NOMO-1 treated with DMSO at 0.1 percent for 48 hours (cell line): ENCODE measurements around the gene APOC1.
"Not testable (repeated sequence)": the region's sequence is repeated elsewhere in the genome, so short reads cannot be mapped to it uniquely, and the experiment has no call there.

Experiments used
- DNase-seq: peaks from one replicate; lab custom pipeline; 2025; ENCODE audit not compliant: unreplicated experiment; lab: John Stamatoyannopoulos, UW

Gene APOC1

DNA sequence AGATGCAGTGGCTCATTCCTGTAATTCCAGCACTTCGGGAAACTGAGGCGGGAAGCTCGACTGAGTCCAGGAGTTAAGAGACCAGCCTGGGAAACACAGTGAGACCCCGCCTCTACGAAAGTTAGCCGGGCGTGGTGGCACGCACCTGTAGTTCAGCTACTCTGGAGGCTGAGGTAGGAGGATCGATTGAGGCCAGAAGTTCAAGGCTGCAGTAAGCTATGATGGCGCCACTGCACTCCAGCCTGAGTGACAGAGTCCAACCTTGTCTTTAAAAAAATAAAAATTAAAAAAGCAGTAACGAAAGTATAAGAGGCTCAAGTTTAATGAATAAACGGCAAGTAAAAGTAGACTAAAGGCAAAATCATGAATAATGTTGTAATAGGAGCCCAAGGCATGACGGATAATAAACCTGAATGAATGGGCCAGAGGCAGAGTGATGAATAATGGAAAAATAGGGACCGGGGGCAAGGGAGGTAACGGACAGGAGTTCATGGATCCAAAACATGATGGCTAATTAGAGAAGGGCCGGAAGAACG lies 24.5 kb upstream of the APOC1 start:
- DNase-seq, result no peak

DNA sequence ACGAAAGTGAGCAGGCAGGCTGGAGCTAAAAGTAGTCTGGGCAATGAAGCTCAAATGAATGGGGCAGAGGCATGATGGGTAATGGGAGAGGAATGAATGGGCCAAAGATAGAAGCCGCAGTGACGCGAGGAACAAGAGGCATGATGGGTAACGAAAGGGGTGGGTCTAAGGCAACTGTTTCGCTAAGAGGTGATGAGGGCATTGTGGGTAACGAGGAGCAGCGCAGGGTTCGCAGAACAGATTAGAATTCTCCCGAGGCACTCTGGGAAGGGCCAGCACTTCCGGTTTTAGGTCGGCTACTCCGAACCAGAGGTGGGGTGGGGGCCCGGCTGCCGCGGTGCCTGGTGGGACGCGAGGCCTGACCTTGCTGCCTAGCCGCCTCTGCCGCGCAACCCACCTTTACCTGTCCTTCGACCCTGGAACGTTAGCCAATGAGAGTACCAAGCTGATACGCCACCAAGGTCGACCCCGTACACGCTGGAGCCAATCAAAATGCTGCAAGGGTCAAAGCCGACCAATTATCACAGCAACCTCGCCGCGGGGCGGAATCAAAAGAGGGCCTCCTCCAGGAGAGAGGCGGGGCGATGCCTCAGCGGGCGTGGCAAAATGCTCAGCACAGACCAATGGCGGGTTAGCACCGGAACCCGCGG lies 23.9 kb upstream of the APOC1 start:
- DNase-seq, result peak; percentile 100

DNA sequence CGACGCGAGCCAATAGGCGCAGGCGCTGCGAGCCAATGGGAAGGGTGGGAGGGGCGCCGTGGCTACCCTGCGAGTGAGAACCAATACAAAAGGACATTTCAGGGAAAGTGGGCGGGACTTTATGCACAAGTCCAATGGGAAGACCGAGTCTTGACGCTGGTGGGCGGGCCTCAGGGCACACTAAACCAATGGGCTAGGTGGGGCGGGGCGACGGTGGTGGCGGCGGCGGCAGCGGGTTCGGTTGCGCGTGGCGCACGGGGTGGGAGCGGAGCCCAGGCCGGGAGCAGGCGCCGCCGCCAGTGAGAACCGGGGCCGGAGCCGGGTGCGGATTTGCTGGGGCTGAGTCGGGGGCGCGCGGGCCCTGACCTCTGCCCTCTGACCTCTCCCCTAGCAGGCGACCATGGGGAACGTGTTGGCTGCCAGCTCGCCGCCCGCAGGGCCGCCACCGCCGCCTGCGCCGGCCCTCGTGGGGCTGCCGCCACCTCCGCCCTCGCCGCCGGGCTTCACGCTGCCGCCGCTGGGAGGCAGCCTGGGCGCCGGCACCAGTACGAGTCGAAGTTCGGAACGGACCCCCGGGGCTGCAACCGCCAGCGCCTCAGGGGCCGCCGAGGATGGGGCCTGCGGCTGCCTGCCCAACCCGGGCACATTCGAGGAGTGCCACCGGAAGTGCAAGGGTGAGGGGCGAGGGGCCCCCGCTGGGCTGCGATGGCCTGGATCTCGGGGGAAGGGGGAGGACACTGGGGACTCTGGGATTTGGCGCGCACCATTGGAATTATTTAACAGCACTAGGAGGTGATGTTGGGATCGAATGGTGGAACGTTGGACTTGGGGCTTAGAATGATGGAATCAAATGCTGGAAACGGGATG lies 23.2 kb upstream of the APOC1 start, which contains the start of gene TOMM40:
TSS of gene TOMM40 (plus strand) at position 239 of the 867 bp plus-strand sequence. CDS start at position 401, 162 bp downstream.
- peak; percentile 100 for DNase-seq

DNA sequence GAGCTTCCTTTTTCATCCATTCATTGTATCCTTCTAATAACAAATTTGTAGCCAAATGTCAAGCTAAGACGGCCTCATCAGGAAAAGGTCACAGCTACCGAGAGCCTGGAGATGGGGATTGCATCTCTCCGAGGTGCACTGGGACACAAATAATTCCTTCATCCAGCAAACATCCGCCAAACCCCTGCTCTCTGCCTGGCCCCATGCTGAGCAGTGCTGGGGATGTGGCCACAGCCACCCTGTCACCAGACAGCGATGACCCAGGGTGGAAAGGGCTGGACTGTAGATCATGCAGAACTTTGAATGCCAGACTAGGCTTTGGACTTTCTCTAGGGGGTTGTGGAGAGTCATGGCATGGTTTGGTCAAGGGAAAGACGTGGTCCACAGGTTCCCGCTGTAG lies 21.5 kb upstream of the APOC1 start:
- DNase-seq, result no peak

DNA sequence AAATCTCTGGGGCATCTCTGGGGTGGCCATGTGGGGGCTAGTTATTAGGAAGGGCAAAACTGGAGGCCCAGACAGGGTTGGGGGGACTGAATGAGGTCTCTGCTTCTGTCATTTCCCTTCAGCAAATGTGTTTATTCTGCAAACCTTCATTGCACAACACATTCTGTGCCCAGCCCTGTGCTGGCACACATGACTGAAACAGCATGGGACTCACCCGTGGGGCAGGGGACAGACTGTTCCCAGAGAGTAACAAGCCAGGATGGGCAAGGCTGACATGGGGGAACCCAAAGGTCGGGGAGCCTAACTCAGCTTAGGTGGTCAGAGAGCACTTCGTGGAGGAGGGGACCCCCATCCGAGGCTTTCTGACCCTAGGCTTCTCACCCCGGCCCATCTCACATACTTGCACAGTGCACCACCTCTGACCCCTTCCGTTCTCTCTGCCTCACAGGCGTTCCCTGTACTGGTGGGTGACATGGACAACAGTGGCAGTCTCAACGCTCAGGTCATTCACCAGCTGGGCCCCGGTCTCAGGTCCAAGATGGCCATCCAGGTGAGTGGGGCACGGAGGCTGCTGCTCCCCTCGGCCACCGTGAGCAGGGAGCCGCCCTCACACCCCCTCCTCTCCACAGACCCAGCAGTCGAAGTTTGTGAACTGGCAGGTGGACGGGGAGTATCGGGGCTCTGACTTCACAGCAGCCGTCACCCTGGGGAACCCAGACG lies 20.9 kb upstream of the APOC1 start:
- DNase-seq, result no peak

DNA sequence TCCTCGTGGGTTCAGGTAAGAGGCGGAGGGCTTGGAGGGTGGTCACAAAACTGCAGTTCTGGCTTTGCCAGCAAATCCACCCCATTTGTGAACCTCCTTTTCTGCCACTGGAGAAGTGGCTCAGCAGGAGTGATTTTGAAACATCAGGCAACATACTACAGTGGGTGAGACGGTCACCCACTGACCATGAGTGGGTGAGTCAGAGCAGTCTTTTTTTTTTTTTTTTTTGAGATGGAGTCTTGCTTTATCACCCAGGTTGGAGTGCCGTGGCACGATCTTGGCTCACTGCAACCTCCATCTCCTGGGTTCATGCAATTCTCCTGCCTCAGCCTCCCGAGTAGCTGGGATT lies 20.4 kb upstream of the APOC1 start:
- DNase-seq, result no peak

DNA sequence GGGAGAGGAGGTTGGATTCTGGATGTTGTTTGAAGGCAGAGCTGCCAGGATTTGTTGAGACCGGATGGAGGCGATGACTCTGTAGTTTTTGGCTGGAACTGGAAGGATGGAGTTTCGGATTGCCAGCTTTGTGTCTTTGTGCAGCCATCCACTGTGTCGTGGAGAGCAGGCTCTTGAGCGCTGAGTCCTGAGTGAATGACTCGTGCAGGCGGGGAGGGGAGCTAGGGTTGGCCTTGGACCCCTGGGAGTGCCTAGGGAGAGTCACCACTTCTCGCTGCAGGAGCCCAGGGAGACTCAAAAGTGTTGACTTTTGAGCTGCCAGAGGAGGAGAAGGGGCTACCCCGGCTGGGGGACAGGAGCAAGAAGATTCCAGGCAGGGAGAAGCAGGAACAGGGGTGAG lies 19.5 kb upstream of the APOC1 start:
- no peak for DNase-seq

DNA sequence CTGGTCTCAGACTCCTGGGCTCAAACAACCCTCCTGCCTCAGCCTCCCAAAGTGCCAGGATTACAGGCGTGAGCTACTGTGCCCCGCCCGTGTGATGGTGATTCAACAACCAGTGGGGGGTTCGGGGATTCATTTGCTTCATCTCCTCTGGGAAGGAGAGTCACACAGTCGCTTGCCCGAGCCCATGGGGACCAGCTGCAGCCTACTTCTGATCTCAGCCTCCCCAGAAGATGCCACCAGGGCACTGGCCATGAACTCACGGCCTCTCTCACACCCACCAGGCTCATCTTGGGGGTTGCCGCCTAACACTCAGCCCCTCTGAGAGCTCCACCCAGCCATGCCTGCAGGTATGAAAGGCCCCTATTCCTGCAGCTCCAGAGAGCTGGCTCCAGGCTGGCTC lies 16.6 kb upstream of the APOC1 start:
- DNase-seq, result no peak

DNA sequence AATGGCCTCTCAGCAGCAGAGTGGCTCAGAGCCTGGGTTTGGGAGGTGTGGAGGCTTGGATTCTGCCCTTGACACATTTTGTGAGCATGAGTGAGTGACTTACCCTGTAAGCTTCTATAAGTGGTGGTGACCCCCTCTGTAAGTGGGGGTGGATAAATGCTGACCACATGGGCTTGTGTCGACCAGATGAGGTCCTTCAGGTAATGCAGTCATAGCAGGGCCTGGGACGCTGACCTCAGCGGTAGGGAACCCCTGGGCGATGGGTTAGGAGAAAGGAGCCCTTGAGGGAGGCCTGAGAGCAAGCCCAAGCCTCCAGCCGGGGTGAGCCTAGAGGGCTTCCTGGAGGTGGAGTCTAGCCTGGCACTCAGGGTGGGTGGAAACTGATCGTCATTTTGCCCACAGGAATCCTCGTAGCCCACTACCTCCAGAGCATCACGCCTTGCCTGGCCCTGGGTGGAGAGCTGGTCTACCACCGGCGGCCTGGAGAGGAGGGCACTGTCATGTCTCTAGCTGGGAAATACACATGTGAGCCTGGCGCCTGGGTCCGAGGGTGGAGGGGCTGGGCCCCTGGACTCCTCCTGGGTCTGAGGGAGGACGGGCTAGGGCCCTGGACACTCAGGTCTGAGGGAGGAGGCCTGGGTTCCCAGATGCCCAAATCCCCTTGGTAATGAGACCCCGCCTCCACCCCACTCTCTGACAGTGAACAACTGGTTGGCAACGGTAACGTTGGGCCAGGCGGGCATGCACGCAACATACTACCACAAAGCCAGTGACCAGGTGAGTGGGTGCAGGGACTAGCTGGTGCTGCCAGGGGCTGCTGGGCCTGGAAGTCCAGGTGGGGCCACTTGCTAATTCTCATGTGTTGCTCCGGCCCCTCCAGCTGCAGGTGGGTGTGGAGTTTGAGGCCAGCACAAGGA lies 13.8 kb upstream of the APOC1 start:
- DNase-seq, result no peak

DNA sequence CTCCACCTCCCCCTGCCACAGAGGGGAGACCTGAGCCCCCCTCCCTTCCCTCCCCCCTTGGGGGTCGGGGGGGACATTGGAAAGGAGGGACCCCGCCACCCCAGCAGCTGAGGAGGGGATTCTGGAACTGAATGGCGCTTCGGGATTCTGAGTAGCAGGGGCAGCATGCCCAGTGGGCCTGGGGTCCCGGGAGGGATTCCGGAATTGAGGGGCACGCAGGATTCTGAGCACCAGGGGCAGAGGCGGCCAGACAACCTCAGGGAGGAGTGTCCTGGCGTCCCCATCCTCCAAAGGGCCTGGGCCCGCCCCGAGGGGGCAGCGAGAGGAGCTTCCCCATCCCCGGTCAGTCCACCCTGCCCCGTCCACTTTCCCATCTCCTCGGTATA lies 11.2 kb upstream of the APOC1 start:
- DNase-seq, result no peak

DNA sequence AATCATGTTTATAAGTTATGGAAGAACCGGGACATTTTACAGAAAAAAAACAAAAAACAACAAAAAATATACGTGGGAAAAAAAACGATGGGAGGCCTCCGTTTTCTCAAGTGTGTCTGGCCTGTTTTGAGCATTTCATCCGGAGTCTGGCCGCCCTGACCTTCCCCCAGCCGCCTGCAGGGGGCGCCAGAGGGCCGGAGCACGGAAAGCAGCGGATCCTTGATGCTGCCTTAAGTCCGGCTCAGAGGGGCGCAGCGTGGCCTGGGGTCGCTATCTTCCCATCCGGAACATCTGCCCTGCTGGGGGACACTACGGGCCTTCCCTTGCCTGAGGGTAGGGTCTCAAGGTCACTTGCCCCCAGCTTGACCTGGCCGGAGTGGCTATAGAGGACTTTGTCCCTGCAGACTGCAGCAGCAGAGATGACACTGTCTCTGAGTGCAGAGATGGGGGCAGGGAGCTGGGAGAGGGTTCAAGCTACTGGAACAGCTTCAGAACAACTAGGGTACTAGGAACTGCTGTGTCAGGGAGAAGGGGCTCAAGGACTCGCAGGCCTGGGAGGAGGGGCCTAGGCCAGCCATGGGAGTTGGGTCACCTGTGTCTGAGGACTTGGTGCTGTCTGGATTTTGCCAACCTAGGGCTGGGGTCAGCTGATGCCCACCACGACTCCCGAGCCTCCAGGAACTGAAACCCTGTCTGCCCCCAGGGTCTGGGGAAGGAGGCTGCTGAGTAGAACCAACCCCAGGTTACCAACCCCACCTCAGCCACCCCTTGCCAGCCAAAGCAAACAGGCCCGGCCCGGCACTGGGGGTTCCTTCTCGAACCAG lies 10.6 kb upstream of the APOC1 start:
- DNase-seq, result peak; percentile 48

DNA sequence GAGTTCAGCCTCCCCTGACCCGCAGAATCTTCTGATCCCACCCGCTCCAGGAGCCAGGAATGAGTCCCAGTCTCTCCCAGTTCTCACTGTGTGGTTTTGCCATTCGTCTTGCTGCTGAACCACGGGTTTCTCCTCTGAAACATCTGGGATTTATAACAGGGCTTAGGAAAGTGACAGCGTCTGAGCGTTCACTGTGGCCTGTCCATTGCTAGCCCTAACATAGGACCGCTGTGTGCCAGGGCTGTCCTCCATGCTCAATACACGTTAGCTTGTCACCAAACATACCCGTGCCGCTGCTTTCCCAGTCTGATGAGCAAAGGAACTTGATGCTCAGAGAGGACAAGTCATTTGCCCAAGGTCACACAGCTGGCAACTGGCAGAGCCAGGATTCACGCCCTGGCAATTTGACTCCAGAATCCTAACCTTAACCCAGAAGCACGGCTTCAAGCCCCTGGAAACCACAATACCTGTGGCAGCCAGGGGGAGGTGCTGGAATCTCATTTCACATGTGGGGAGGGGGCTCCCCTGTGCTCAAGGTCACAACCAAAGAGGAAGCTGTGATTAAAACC lies 9.9 kb upstream of the APOC1 start:
- no peak for DNase-seq

DNA sequence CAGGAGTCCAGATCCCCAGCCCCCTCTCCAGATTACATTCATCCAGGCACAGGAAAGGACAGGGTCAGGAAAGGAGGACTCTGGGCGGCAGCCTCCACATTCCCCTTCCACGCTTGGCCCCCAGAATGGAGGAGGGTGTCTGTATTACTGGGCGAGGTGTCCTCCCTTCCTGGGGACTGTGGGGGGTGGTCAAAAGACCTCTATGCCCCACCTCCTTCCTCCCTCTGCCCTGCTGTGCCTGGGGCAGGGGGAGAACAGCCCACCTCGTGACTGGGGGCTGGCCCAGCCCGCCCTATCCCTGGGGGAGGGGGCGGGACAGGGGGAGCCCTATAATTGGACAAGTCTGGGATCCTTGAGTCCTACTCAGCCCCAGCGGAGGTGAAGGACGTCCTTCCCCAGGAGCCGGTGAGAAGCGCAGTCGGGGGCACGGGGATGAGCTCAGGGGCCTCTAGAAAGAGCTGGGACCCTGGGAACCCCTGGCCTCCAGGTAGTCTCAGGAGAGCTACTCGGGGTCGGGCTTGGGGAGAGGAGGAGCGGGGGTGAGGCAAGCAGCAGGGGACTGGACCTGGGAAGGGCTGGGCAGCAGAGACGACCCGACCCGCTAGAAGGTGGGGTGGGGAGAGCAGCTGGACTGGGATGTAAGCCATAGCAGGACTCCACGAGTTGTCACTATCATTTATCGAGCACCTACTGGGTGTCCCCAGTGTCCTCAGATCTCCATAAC lies 8.8 kb upstream of the APOC1 start, which contains the start of gene APOE:
TSS of gene APOE (plus strand) at position 360 of the 724 bp plus-strand sequence. CDS start 829 bp downstream, outside the sequence.
- DNase-seq, result no peak

DNA sequence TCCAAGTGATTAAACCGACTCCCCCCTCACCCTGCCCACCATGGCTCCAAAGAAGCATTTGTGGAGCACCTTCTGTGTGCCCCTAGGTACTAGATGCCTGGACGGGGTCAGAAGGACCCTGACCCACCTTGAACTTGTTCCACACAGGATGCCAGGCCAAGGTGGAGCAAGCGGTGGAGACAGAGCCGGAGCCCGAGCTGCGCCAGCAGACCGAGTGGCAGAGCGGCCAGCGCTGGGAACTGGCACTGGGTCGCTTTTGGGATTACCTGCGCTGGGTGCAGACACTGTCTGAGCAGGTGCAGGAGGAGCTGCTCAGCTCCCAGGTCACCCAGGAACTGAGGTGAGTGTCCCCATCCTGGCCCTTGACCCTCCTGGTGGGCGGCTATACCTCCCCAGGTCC lies 6.8 kb upstream of the APOC1 start:
- DNase-seq, result no peak

DNA sequence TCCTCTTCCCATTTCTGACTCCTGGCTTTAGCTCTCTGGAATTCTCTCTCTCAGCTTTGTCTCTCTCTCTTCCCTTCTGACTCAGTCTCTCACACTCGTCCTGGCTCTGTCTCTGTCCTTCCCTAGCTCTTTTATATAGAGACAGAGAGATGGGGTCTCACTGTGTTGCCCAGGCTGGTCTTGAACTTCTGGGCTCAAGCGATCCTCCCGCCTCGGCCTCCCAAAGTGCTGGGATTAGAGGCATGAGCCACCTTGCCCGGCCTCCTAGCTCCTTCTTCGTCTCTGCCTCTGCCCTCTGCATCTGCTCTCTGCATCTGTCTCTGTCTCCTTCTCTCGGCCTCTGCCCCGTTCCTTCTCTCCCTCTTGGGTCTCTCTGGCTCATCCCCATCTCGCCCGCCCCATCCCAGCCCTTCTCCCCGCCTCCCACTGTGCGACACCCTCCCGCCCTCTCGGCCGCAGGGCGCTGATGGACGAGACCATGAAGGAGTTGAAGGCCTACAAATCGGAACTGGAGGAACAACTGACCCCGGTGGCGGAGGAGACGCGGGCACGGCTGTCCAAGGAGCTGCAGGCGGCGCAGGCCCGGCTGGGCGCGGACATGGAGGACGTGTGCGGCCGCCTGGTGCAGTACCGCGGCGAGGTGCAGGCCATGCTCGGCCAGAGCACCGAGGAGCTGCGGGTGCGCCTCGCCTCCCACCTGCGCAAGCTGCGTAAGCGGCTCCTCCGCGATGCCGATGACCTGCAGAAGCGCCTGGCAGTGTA lies 6.2 kb upstream of the APOC1 start:
- DNase-seq, result no peak

DNA sequence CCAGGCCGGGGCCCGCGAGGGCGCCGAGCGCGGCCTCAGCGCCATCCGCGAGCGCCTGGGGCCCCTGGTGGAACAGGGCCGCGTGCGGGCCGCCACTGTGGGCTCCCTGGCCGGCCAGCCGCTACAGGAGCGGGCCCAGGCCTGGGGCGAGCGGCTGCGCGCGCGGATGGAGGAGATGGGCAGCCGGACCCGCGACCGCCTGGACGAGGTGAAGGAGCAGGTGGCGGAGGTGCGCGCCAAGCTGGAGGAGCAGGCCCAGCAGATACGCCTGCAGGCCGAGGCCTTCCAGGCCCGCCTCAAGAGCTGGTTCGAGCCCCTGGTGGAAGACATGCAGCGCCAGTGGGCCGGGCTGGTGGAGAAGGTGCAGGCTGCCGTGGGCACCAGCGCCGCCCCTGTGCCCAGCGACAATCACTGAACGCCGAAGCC lies 5.6 kb upstream of the APOC1 start:
- DNase-seq, result no peak

DNA sequence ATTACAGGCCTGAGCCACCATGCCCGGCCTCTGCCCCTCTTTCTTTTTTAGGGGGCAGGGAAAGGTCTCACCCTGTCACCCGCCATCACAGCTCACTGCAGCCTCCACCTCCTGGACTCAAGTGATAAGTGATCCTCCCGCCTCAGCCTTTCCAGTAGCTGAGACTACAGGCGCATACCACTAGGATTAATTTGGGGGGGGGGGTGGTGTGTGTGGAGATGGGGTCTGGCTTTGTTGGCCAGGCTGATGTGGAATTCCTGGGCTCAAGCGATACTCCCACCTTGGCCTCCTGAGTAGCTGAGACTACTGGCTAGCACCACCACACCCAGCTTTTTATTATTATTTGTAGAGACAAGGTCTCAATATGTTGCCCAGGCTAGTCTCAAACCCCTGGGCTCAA lies 4.6 kb upstream of the APOC1 start:
- no peak for DNase-seq

DNA sequence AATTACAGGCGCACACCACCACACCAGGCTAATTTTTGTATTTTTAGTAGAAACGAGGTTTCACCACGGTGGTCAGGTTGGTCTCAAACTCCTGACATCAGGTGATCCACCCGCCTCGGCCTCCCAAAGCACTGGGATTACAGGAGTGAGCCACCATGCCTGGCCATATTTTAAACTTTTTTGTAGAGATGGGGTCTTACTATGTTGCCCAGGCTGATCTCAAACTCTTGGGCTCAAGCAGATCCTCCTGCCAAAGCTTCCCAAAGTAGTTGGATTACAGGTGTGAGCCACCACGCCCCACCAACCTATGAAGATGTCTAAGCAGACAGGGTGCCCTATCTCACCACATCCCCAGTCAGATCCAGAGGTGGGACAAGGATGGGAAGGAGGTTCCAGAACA lies 2.5 kb upstream of the APOC1 start:
- DNase-seq, result not testable (repeated sequence)
